HEK293T (cell line): ENCODE data around the gene PLCB1.

ENCODE experiments used
- ARNT ChIP-seq: fragments of 450-650 bp; IDR thresholded peaks from 2 replicates; pipeline ENCODE4 v1.6.1; 2017; ENCODE audit warnings: mild to moderate bottlenecking
- BHLHE40 ChIP-seq: fragments of 450-650 bp; IDR thresholded peaks from 2 replicates; pipeline ENCODE4 v1.6.1; 2016; ENCODE audit warnings: mild to moderate bottlenecking, moderate library complexity, borderline replicate concordance
- FOXK2 ChIP-seq: fragments of 450-650 bp; IDR thresholded peaks from 2 replicates; pipeline ENCODE4 v1.6.1; 2016; ENCODE audit warnings: mild to moderate bottlenecking
- FOXM1 ChIP-seq: fragments of 450-650 bp; IDR thresholded peaks from 2 replicates; pipeline ENCODE4 v1.6.1; 2017; ENCODE audit warnings: mild to moderate bottlenecking, borderline replicate concordance
- L3MBTL2 ChIP-seq: fragments of 450-650 bp; conservative IDR thresholded peaks from 2 replicates; pipeline ENCODE4 v1.6.1; 2016; ENCODE audit warnings: mild to moderate bottlenecking
- SP1 ChIP-seq: fragments of 450-650 bp; IDR thresholded peaks from 2 replicates; pipeline ENCODE4 v1.6.1; 2017

DNA sequence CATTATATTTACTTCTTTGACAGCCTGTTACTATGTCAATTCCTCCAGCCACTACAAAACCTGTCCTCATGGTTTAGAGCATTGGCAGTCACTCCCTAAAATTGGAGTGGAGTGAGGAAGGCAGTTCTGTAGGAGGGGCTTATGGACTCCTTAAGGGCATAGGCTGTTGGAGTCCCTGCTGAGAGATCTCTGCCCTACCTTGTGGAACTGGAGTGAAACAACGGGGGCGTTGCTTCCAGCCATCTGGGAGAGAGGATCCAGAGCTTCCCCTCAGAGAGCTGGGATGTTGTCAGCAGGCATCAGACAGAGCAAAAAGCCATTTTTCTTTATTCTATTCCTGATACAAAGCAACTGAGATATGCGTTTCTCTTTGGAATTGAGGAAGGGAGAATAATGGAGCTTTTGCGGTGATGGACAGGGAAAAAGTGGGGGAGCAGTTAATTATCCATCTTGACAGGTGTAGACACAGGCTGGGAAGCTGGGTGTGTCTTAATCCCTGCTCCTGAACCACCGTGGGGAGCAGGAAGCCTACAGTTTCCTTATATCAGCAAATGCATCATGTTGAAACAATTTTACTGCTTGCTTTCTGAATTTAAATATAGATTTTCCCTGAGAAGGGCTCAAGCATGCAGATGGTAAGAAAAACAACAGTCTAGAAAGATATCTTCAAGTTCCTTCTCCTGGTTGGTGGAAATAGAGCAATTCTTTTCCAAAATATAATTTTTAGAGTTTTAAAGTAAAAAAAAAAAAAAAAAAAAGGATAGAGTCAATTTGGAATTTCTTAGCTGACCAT lies 402.5 kb downstream of the PLCB1 start:
- TF ChIP-seq SP1 (no peak), BHLHE40 (no peak), FOXM1 (no peak), FOXK2 (no peak), L3MBTL2 (no peak), ARNT (no peak)
